Right atrium auricular region (tissue), 2 donors: ENCODE results near the gene IL21. TPM values are rescaled to one million over a fixed set of nuclear protein-coding genes. Genes with fewer than 3 reads are reported as not detected.

ENCODE experiments used
- DNase-seq: peaks from one replicate; pipeline ENCODE4 v3.0.0-alpha.2; 2019; ENCODE audit warnings: low spot score
- H3K27ac ChIP-seq, 2 donors: fragments of 200-600 bp; sonication (generic); 1 replicate in 1 of 2; 2 replicates in 1 of 2; pipeline ENCODE4 v1.5.1; 2016 to 2019
- H3K27me3 ChIP-seq, 2 donors: fragments of 200-600 bp; sonication (generic); one replicate each; pipeline versions ENCODE4 v1.5.1 to v1.6.0; 2017 to 2019
- H3K36me3 ChIP-seq: fragments of 200-600 bp; sonication (generic); one replicate; pipeline ENCODE4 v1.5.1; 2016
- H3K4me1 ChIP-seq, 2 donors: fragments of 200-600 bp; sonication (generic); one replicate each; pipeline versions ENCODE4 v1.5.1 to v1.6.0; 2017 to 2019
- H3K4me3 ChIP-seq, 2 donors: fragments of 200-600 bp; sonication (generic); 1 replicate in 1 of 2; 2 replicates in 1 of 2; pipeline ENCODE4 v1.5.1; 2017 to 2019; ENCODE audit warnings: mild to moderate bottlenecking in 1 of 2, moderate library complexity in 1 of 2
- H3K9me3 ChIP-seq, 2 donors: fragments of 200-600 bp; sonication (generic); one replicate each; pipeline ENCODE4 v1.5.1; 2019
- CTCF ChIP-seq, 2 donors: fragments of 200-600 bp; sonication (generic); IDR thresholded peaks; one replicate each; pipeline ENCODE4 v1.5.1; 2019; ENCODE audit warnings: antibody characterized with exemption in 2 of 2
- total RNA-seq, 2 donors: library from RNA; depleted of rRNA; stranded (reverse); fragments of >200 nt; gene quantifications; one replicate each; pipeline ENCODE4 v1.1.0, GENCODE V29; 2016

The IL21 gene
- total RNA-seq, 2 donors from 2014 or later, result not detected

GRCh38 chr4:122663814-122664610, 43.1 kb upstream of the IL21 start:
- Histone ChIP-seq H3K27ac (no peak overlapping the region), H3K36me3 (no peaks in the 10 kb centered on the region), H3K27me3 (no peaks in the 10 kb centered on the region), H3K9me3 (no peaks in the 10 kb centered on the region), H3K4me3 (no peak overlapping the region), H3K4me1 (peaks cover 0 to 11% of the 10 kb centered on the region in 2 donors)
- DNase-seq, result no peak
- no peak for TF ChIP-seq CTCF (IDR thresholded peaks at IDR 0.05)

- DNase-seq, result no peak
- no peaks in the 10 kb centered on the region for H3K9me3 ChIP-seq
- no peaks in the 10 kb centered on the region for H3K36me3 ChIP-seq
- peaks cover 0 to 11% of the 10 kb centered on the region in 2 donors for H3K4me1 ChIP-seq
- TF ChIP-seq CTCF (IDR thresholded peaks at IDR 0.05), result no peak
- no peak overlapping the region for H3K27ac ChIP-seq
- no peaks in the 10 kb centered on the region for H3K27me3 ChIP-seq
- H3K4me3 ChIP-seq, result no peak overlapping the region
These were observed 42.4 kb upstream of the IL21 start for GRCh38 chr4:122663291-122663690.

- TF ChIP-seq CTCF (IDR thresholded peaks at IDR 0.05), result no peak
- no peak overlapping the region for H3K27ac ChIP-seq
- H3K9me3 ChIP-seq, result no peaks in the 10 kb centered on the region
- no peak for DNase-seq
- no peak overlapping the region for H3K4me3 ChIP-seq
- no peaks in the 10 kb centered on the region for H3K27me3 ChIP-seq
- peaks cover 0 to 11% of the 10 kb centered on the region in 2 donors for H3K4me1 ChIP-seq
- no peaks in the 10 kb centered on the region for H3K36me3 ChIP-seq
These were observed 41.8 kb upstream of the IL21 start for GRCh38 chr4:122662701-122663100.

GRCh38 chr4:122661176-122662160, 40.6 kb upstream of the IL21 start:
- Histone ChIP-seq H3K27ac (no peak overlapping the region), H3K27me3 (no peaks in the 10 kb centered on the region), H3K4me3 (no peak overlapping the region), H3K9me3 (peaks cover 0 to 3% of the 10 kb centered on the region in 2 donors), H3K4me1 (peaks cover 0 to 7% of the 10 kb centered on the region in 2 donors), H3K36me3 (no peaks in the 10 kb centered on the region)
- no peak for DNase-seq
- no peak for TF ChIP-seq CTCF (IDR thresholded peaks at IDR 0.05)

GRCh38 chr4:122658818-122659295, 38.0 kb upstream of the IL21 start:
- no peaks in the 10 kb centered on the region for H3K27me3 ChIP-seq
- TF ChIP-seq CTCF (IDR thresholded peaks at IDR 0.05), result no peak

More at GRCh38 chr4:122658818-122659295, 38.0 kb upstream of the IL21 start:
- Histone ChIP-seq H3K27ac (no peak overlapping the region), H3K4me1 (peaks cover 0 to 7% of the 10 kb centered on the region in 2 donors), H3K36me3 (no peaks in the 10 kb centered on the region), H3K9me3 (peaks cover 0 to 3% of the 10 kb centered on the region in 2 donors), H3K4me3 (no peak overlapping the region)
- DNase-seq, result no peak
